Spleen (tissue), 11 donors: ENCODE results near the gene OTULIN. TPM values are rescaled to one million over a fixed set of nuclear protein-coding genes. Genes with fewer than 3 reads are reported as not detected.

Experiments used
- DNase-seq: peaks from one replicate; pipeline ENCODE4 v3.0.0-alpha.2; 2020
- H3K27ac ChIP-seq, 8 donors: fragments of 200-600 bp; sonication (generic) in 7 of 8; 1 replicate in 4 of 8; 2 replicates in 4 of 8; pipeline versions ENCODE4 v1.5.0 to v1.8.0; 2016 to 2021; ENCODE audit warnings: inconsistent platforms in 4 of 8, mild to moderate bottlenecking in 4 of 8, moderate library complexity in 1 of 8
- H3K27me3 ChIP-seq, 7 donors: fragments of 200-600 bp; sonication (generic) in 6 of 7; replicated peaks in 1 of 7; 1 replicate in 4 of 7; 2 replicates in 3 of 7; pipeline versions ENCODE4 v1.5.0 to v1.8.0; 2016 to 2021; ENCODE audit warnings: inconsistent platforms in 3 of 7, mild to moderate bottlenecking in 1 of 7
- H3K36me3 ChIP-seq, 6 donors: fragments of 200-600 bp; sonication (generic) in 5 of 6; 1 replicate in 4 of 6; 2 replicates in 2 of 6; pipeline versions ENCODE4 v1.5.0 to v1.8.0; 2016 to 2021; ENCODE audit warnings: inconsistent platforms in 2 of 6
- H3K4me1 ChIP-seq, 6 donors: fragments of 200-600 bp; sonication (generic) in 5 of 6; 1 replicate in 3 of 6; 2 replicates in 3 of 6; pipeline versions ENCODE4 v1.5.0 to v1.8.0; 2016 to 2021; ENCODE audit warnings: inconsistent platforms in 3 of 6
- H3K4me3 ChIP-seq, 8 donors: fragments of 200-600 bp; sonication (generic) in 7 of 8; 1 replicate in 4 of 8; 2 replicates in 4 of 8; pipeline versions ENCODE4 v1.5.0 to v1.8.0; 2016 to 2021; ENCODE audit warnings: inconsistent platforms in 4 of 8, mild to moderate bottlenecking in 4 of 8, moderate library complexity in 2 of 8
- H3K9me3 ChIP-seq, 8 donors: fragments of 200-600 bp; sonication (generic) in 7 of 8; 1 replicate in 4 of 8; 2 replicates in 4 of 8; pipeline versions ENCODE4 v1.5.0 to v1.8.0; 2016 to 2021; ENCODE audit warnings: inconsistent platforms in 4 of 8
- CTCF ChIP-seq, 11 experiments: fragments of 200-600 bp in 7 of 11; fragments of 450-650 bp in 4 of 11; sonication (generic) in 4 of 11; IDR thresholded peaks in 8 of 11; conservative IDR thresholded peaks in 3 of 11; 1 replicate in 7 of 11; 2 replicates in 4 of 11; pipeline versions ENCODE4 v1.4.0 to v1.8.0; 2016 to 2021; ENCODE audit warnings: antibody characterized with exemption in 11 of 11, inconsistent platforms in 4 of 11, mild to moderate bottlenecking in 1 of 11
- POLR2A ChIP-seq, 3 donors: fragments of 450-650 bp; IDR thresholded peaks; one replicate each; pipeline ENCODE4 v1.5.1; 2017; ENCODE audit warnings: antibody characterized with exemption in 3 of 3, mild to moderate bottlenecking in 1 of 3
- POLR2AphosphoS5 ChIP-seq, 3 donors: sonication (generic); formaldehyde crosslinking; IDR thresholded peaks; one replicate each; pipeline ENCODE4 v1.5.1; 2017; ENCODE audit warnings: antibody characterized with exemption in 3 of 3
- WGBS, 5 donors: extraction: QIAGEN DNeasy Blood & Tissue Kit in 3 of 5; methylation state at CpG; one replicate each; pipeline versions ENCODE4 v1.1.5 to v1.1.7; 2013 to 2018; 5-methylcytosine and 5-hydroxymethylcytosine counted together
- intact Hi-C: fragments of 100-400 bp; cut with DNase I; formaldehyde crosslinking; loops from one replicate; pipeline ENCODE4 v1.15.0; 2023; ENCODE audit warnings: low total_unique reads
- polyA plus RNA-seq, 3 donors: library from polyadenylated mRNA; stranded (reverse); fragments of 200-250 nt; gene quantifications; one replicate each; pipeline ENCODE4 v1.2.1, GENCODE V29; 2013
- total RNA-seq, 7 donors: library from RNA; depleted of rRNA in 3 of 7; stranded (reverse); fragments of >200 nt in 3 of 7; fragmentation: NEBNext Ultra II Directional in 4 of 7; extraction: Animal tissue kit (Norgen Biotek cat#: 25700) in 4 of 7; gene quantifications; one replicate each; pipeline versions ENCODE4 v1.1.0 to v1.2.1, GENCODE V29; 2016 to 2021
- donor health status: healthy with polysubstance abuse.
- donor health status: DM: no; HTN: no; CAD: no; lungs with moderate emphysema.
- donor health status: DM: no; HTN: no; CAD: no.
- donor health status: Bipolar disorder and iron deficiency.
- donor health status: healthy.
- donor health status: DM: no; HTN: no; CAD: no.
- donor health status: DM: yes; HTN: yes; CAD: no.

Gene OTULIN
- total and polyA plus RNA-seq, 10 donors, result 2.7 to 53.7 (median 35.9) TPM

- Histone ChIP-seq H3K27me3 (no peaks in the 10 kb centered on the region), H3K4me3 (no peak overlapping the region), H3K27ac (no peak overlapping the region), H3K36me3 (peaks cover 0 to 34% (median 0%) of the 10 kb centered on the region in 6 donors), H3K9me3 (no peaks in the 10 kb centered on the region), H3K4me1 (peaks cover 0 to 13% (median 3%) of the 10 kb centered on the region in 6 donors)
- 87 to 94% (median 87%) methylated on average over 14 of the region's 14 CpGs for WGBS, 5 donors
- TF ChIP-seq POLR2A (IDR thresholded peaks at IDR 0.05) (no peak), CTCF (IDR thresholded peaks at IDR 0.05 in 8 of 11, conservative IDR thresholded peaks at IDR 0.05 in 3 of 11) (no peak), POLR2AphosphoS5 (IDR thresholded peaks at IDR 0.05) (no peak)
- intact Hi-C loops, result loop anchor here (10.0 kb wide), 1 partner anchor 149 kb away; the partner anchor contains the start of gene ANKH
- DNase-seq, result no peak
These were observed 61.7 kb downstream of the OTULIN start for GRCh38 chr5:14726066-14726838.

- Histone ChIP-seq H3K36me3 (peaks cover 0 to 39% (median 0%) of the 10 kb centered on the region in 6 donors), H3K27me3 (no peaks in the 10 kb centered on the region), H3K9me3 (no peaks in the 10 kb centered on the region), H3K27ac (no peak overlapping the region), H3K4me3 (no peak overlapping the region), H3K4me1 (peaks cover 0 to 13% (median 3%) of the 10 kb centered on the region in 6 donors)
- 7 to 10% (median 8%) methylated on average over 7 of the region's 7 CpGs for WGBS, 5 donors
- intact Hi-C loops, result loop anchor here (10.0 kb wide), 1 partner anchor 147 kb away; the partner anchor contains the start of gene ANKH
- peak; percentile 92 for DNase-seq
- TF ChIP-seq CTCF (IDR thresholded peaks at IDR 0.05 in 8 of 11, conservative IDR thresholded peaks at IDR 0.05 in 3 of 11) (peak; percentile 65 to 92 (median 84)), POLR2A (IDR thresholded peaks at IDR 0.05) (peak in 1 of 3 donors; percentile 8), POLR2AphosphoS5 (IDR thresholded peaks at IDR 0.05) (no peak)
These were observed 62.9 kb downstream of the OTULIN start for GRCh38 chr5:14727428-14727865.

GRCh38 chr5:14727928-14728458 is 63.5 kb downstream of the OTULIN start:
- H3K4me3 ChIP-seq, result no peak overlapping the region
- H3K9me3 ChIP-seq, result no peaks in the 10 kb centered on the region
- peaks cover 0 to 44% (median 0%) of the 10 kb centered on the region in 6 donors for H3K36me3 ChIP-seq
- no peak overlapping the region for H3K27ac ChIP-seq
- TF ChIP-seq POLR2A (IDR thresholded peaks at IDR 0.05) (no peak), CTCF (IDR thresholded peaks at IDR 0.05 in 8 of 11, conservative IDR thresholded peaks at IDR 0.05 in 3 of 11) (no peak), POLR2AphosphoS5 (IDR thresholded peaks at IDR 0.05) (no peak)
- peaks cover 0 to 13% (median 3%) of the 10 kb centered on the region in 6 donors for H3K4me1 ChIP-seq
- no peak for DNase-seq
- WGBS, 5 donors, result 90 to 95% (median 91%) methylated on average over 7 of the region's 7 CpGs
- no peaks in the 10 kb centered on the region for H3K27me3 ChIP-seq
- intact Hi-C loops, result loop anchor here (10.0 kb wide), 1 partner anchor 147 kb away; the partner anchor contains the start of gene ANKH

GRCh38 chr5:14728459-14728938 is 64.0 kb downstream of the OTULIN start:
- WGBS, 5 donors, result 83 to 97% (median 92%) methylated on average over 14 to 15 of the region's 15 CpGs
- no peak overlapping the region for H3K4me3 ChIP-seq
- H3K9me3 ChIP-seq, result no peaks in the 10 kb centered on the region
- peaks cover 0 to 49% (median under 1%) of the 10 kb centered on the region in 6 donors for H3K36me3 ChIP-seq
- TF ChIP-seq POLR2AphosphoS5 (IDR thresholded peaks at IDR 0.05), result no peak
- no peak for TF ChIP-seq CTCF (IDR thresholded peaks at IDR 0.05 in 8 of 11, conservative IDR thresholded peaks at IDR 0.05 in 3 of 11)
- no peak for TF ChIP-seq POLR2A (IDR thresholded peaks at IDR 0.05)
- intact Hi-C loops, result loop anchor here (10.0 kb wide), 1 partner anchor 146 kb away; the partner anchor contains the start of gene ANKH
- H3K4me1 ChIP-seq, result peaks cover 0 to 13% (median 3%) of the 10 kb centered on the region in 6 donors
- no peak overlapping the region for H3K27ac ChIP-seq
- H3K27me3 ChIP-seq, result no peaks in the 10 kb centered on the region
- no peak for DNase-seq
